Progenitor cell of endocrine pancreas (in vitro differentiated cells): ENCODE results near the gene TM2D3. TPM values are rescaled to one million over a fixed set of nuclear protein-coding genes. Genes with fewer than 3 reads are reported as not detected.

Experiments used
- DNase-seq: peaks from one replicate; pipeline ENCODE4 v3.0.0; 2021; ENCODE audit warnings: low spot score; ENCODE audit not compliant: unreplicated experiment
- H3K27ac Mint-ChIP-seq: 2 replicates; pipeline ENCODE4 v1.8.0; 2021; ENCODE audit warnings: mild to moderate bottlenecking, moderate library complexity, mixed read lengths
- H3K27me3 Mint-ChIP-seq: 2 replicates; pipeline ENCODE4 v1.8.0; 2021; ENCODE audit warnings: mixed read lengths
- H3K36me3 Mint-ChIP-seq: 2 replicates; pipeline ENCODE4 v1.8.0; 2022; ENCODE audit warnings: mixed read lengths; ENCODE audit not compliant: insufficient read depth
- H3K4me1 Mint-ChIP-seq: 2 replicates; pipeline ENCODE4 v1.8.0; 2021; ENCODE audit warnings: low read depth, mixed read lengths
- H3K4me3 Mint-ChIP-seq: 2 replicates; pipeline ENCODE4 v1.8.0; 2021; ENCODE audit warnings: low read depth, mild to moderate bottlenecking, moderate library complexity, mixed read lengths
- H3K9me3 Mint-ChIP-seq: 2 replicates; pipeline ENCODE4 v1.8.0; 2021; ENCODE audit warnings: low read depth, mixed read lengths
- CTCF ChIP-seq: fragments of 200-600 bp; sonication (generic); IDR thresholded peaks from one replicate; pipeline ENCODE4 v1.5.0; 2021; ENCODE audit warnings: antibody characterized with exemption, mild to moderate bottlenecking; ENCODE audit not compliant: unreplicated experiment
- total RNA-seq: library from RNA; stranded (reverse); gene quantifications from 2 replicates; pipeline ENCODE4 v1.2.1, GENCODE V29; 2021

TM2D3 gene
- total RNA-seq, 1 donor from 2014 or later: 49.3 TPM

- Mint-ChIP-seq H3K36me3 (no peaks in the 10 kb centered on the region), H3K4me1 (no peaks in the 10 kb centered on the region), H3K27me3 (peaks cover 17% of the 10 kb centered on the region), H3K27ac (no peak overlapping the region), H3K9me3 (peaks cover 4% of the 10 kb centered on the region), H3K4me3 (no peak overlapping the region)
- TF ChIP-seq CTCF: no peak
- no peak for DNase-seq
Observed at GRCh38 chr15:101604124-101604874, 47.9 kb downstream of the TM2D3 start.

GRCh38 chr15:101602801-101603200 is 49.4 kb downstream of the TM2D3 start:
- Mint-ChIP-seq H3K4me1 (no peaks in the 10 kb centered on the region), H3K36me3 (no peaks in the 10 kb centered on the region), H3K4me3 (no peak overlapping the region), H3K27ac (no peak overlapping the region), H3K9me3 (peaks cover 4% of the 10 kb centered on the region), H3K27me3 (peaks cover 21% of the 10 kb centered on the region)
- DNase-seq: no peak
- no peak for TF ChIP-seq CTCF

GRCh38 chr15:101600035-101600434 is 52.1 kb downstream of the TM2D3 start:
- Mint-ChIP-seq H3K4me1 (no peaks in the 10 kb centered on the region), H3K4me3 (no peak overlapping the region), H3K36me3 (no peaks in the 10 kb centered on the region), H3K27me3 (peaks cover 21% of the 10 kb centered on the region), H3K9me3 (peaks cover 17% of the 10 kb centered on the region), H3K27ac (no peak overlapping the region)
- DNase-seq: no peak
- no peak for TF ChIP-seq CTCF

GRCh38 chr15:101599091-101599490 is 53.1 kb downstream of the TM2D3 start:
- no peak for DNase-seq
- H3K27ac Mint-ChIP-seq: no peak overlapping the region

GRCh38 chr15:101597360-101597928 is 54.7 kb downstream of the TM2D3 start:
- Mint-ChIP-seq H3K4me1 (no peaks in the 10 kb centered on the region), H3K27me3 (peaks cover 15% of the 10 kb centered on the region), H3K4me3 (no peak overlapping the region), H3K9me3 (peaks cover 36% of the 10 kb centered on the region), H3K27ac (no peak overlapping the region), H3K36me3 (no peaks in the 10 kb centered on the region)
- no peak for TF ChIP-seq CTCF
- DNase-seq: no peak

More at GRCh38 chr15:101599091-101599490, 53.1 kb downstream of the TM2D3 start:
- peaks cover 15% of the 10 kb centered on the region for H3K27me3 Mint-ChIP-seq
- TF ChIP-seq CTCF: no peak
- H3K9me3 Mint-ChIP-seq: peaks cover 21% of the 10 kb centered on the region
- H3K36me3 Mint-ChIP-seq: no peaks in the 10 kb centered on the region
- no peaks in the 10 kb centered on the region for H3K4me1 Mint-ChIP-seq
- H3K4me3 Mint-ChIP-seq: no peak overlapping the region
